Left kidney (tissue), 8 donors: ENCODE results near the gene POGLUT2. TPM values are rescaled to one million over a fixed set of nuclear protein-coding genes. Genes with fewer than 3 reads are reported as not detected.

Experiments used
- DNase-seq: peaks from one replicate; pipeline ENCODE4 v3.0.0-alpha.2; 2013
- long read RNA-seq, 8 donors: transcript quantifications; one replicate each; lab custom pipeline, GENCODE V29; 2026
- polyA plus RNA-seq: library from polyadenylated mRNA; unstranded; fragments of 120-200 nt; gene quantifications from one replicate; pipeline ENCODE4 v1.2.1, GENCODE V29; 2013; ENCODE audit not compliant: insufficient read length

Gene POGLUT2
- 48.2 TPM for polyA plus RNA-seq
- long read RNA-seq, donor 1, transcript KDELC1-201 (10 exons, 2,060 nt) = major isoform, 11 of 11 reads
- long read RNA-seq, donor 1, partial matches to known transcripts = 0 of 11 reads
- long read RNA-seq, donor 1, other reads (novel, unspliced or antisense) = 0 of 11 reads
- long read RNA-seq, donor 2, transcript KDELC1-201 (10 exons, 2,060 nt) = major isoform, 14 of 14 reads
- long read RNA-seq, donor 2, partial matches to known transcripts = 0 of 14 reads
- long read RNA-seq, donor 2, other reads (novel, unspliced or antisense) = 0 of 14 reads
- long read RNA-seq, donor 3, partial matches to known transcripts = 0 of 4 reads
- long read RNA-seq, donor 3, other reads (novel, unspliced or antisense) = 0 of 4 reads
- long read RNA-seq, donor 4 = 0 reads
- long read RNA-seq, donor 5, transcript KDELC1-201 (10 exons, 2,060 nt) = major isoform, 9 of 9 reads
- long read RNA-seq, donor 5, partial matches to known transcripts = 0 of 9 reads
- long read RNA-seq, donor 5, other reads (novel, unspliced or antisense) = 0 of 9 reads
- long read RNA-seq, donor 6, transcript KDELC1-201 (10 exons, 2,060 nt) = major isoform, 13 of 13 reads
- long read RNA-seq, donor 6, partial matches to known transcripts = 0 of 13 reads
- long read RNA-seq, donor 6, other reads (novel, unspliced or antisense) = 0 of 13 reads
- long read RNA-seq, donor 7, transcript KDELC1-201 (10 exons, 2,060 nt) = major isoform, 14 of 19 reads
- long read RNA-seq, donor 7, partial matches to known transcripts = 5 of 19 reads
- long read RNA-seq, donor 7, other reads (novel, unspliced or antisense) = 0 of 19 reads
- long read RNA-seq, donor 8, transcript KDELC1-201 (10 exons, 2,060 nt) = major isoform, 8 of 43 reads
- long read RNA-seq, donor 8, partial matches to known transcripts = 35 of 43 reads
- long read RNA-seq, donor 8, other reads (novel, unspliced or antisense) = 0 of 43 reads

DNA sequence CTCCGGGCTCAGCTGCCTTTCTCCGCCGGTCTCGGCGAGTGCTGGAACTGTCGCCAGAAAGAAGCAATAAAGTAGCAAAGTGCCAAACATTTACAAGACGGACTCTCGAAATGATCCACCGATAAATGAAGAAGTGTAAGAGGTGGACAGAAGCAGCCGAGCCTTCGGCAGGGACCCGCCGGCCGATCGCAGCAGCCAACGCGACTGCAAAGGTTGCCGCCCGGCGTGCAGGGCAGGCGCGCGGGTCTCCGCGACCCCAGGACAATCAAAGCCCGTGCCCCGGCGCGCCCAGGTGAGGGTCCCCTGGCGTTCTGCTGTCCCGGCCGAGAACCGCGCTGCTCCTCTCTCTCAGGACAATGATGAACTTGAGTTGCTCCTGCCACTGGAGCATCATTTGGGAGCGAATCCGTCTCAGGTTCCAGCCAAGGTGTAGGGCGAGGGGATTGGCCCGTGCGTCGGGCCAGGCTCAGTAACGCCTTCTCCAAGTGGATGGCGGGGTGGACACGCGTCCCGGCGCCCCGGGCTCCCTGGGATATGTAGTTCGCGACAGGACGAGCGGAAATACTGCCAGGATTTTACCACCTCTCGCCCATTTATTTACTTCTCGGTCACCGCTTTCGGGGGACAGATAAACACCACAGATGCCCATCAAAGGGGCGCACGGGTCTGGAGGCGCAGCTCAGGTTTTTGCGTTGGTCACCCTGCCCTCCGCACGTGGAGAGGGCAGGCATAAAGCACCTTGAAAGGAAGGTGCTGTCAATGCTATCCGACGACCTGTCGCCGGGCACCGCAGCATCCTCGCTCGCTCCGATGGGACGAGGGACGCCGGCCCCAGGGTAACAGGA, at the start of gene POGLUT2, which contains the start of gene BIVM:
Gene POGLUT2, minus strand, starts transcription at position 396 of the 845 bp plus-strand sequence. Its CDS starts 306 bp downstream, at position 90.
Gene BIVM, plus strand, starts transcription at position 539 of the 845 bp plus-strand sequence. CDS start 8,149 bp downstream, outside the sequence.
- peak; percentile 92 for DNase-seq

DNA sequence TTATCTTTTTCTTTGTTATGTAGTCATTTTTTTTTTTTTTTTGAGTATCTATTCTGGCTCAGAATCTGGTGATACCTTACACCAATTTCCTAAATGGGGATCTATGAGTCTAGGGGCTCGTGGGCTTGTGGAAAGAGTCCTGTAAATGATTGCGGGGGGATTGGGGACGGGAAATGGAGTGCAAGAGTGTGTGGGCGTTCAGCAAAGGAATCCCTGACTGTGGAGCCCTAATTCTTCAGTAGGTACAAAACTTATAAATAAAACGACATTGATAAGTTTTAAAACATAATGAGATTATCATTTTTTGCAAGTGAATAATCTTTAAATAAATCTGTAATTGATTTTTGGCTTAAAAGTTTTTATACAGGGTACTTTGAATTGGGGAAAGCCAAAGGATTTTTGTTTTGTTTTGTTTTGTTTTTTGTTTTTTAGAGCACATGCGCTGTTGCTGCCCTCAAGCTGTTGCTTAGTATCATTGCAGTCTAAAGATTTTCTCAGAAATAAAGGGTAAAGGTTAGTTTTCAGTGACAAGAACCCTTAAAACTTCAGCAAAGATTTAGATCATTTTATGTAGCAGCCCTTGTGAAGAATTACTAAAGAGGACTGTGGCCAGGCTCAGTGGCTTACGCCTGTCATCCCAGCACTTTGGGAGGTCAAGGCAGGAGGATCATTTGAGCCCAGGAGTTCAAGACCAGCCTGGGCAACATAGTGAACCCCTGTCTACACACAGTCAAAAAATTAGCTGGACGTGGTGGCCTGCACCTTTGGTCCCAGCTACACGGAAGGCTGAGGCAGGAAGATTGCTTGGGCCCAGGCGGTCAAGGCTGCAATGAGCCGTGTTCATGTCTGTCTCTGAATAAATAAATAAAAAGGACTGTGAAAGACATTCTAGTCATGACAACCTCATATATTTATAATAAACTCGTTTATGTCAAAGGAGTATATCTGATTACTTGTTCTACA, 48.8 kb upstream of the POGLUT2 start:
- peak; percentile 50 for DNase-seq

DNA sequence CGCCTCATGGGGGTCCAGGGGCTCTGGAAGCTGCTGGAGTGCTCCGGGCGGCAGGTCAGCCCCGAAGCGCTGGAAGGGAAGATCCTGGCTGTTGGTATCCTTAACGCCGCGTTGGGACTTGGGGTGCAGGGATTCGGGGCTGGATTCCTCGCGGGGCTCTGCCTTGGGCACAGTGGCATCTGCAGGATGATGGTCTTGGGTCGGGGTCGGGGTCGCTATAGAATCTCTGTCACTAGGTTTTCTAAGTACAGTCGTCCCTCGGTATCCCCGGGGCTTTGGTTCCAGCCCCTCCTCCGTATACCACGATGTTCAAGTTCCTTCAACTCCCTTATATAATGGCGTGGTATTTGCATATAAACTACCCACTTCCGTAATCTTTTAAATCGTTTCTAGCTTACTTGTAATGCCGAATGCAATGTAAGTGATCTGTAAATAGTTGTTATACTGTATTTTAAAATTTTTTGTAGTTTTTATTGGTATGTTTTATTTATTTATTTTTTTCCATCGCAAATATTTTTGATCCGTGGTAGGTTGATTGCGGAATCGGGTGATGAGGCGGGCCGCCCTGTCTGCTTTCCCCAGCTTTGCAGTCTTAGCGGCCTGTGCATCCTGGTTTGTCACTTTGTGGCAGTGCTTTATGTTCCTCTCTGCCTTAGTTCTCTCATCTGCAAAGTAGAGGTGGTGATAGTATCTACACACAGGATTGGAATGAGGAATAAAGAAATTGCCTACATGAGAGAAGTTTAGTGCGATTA, 47.7 kb upstream of the POGLUT2 start:
- peak; percentile 35 for DNase-seq

DNA sequence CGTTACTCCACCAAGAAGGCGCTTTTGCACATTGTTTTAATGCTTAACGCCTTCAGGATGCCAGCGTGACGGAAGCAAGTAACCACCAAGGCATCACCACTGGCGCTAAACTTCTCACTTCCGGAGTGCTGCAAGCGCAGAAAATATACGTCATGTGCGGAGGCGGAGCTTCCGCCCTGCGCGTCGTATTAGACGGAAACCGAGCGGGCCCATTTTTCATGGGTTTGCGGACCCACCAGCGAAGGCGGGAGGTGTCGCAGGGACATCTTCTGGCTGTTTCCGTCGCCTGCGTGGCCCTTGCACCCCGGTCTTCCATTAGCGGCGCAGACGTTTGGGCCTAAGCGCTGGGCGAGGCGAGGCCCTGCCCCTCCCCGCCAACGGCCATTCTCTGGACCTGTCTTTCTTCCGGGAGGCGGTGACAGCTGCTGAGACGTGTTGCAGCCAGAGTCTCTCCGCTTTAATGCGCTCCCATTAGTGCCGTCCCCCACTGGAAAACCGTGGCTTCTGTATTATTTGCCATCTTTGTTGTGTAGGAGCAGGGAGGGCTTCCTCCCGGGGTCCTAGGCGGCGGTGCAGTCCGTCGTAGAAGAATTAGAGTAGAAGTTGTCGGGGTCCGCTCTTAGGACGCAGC, 47.0 kb upstream of the POGLUT2 start, which contains the start of gene ERCC5:
Gene ERCC5, plus strand, starts transcription at position 403 of the 631 bp plus-strand sequence. CDS start 235 bp downstream, outside the sequence.
- DNase-seq = peak; percentile 95

DNA sequence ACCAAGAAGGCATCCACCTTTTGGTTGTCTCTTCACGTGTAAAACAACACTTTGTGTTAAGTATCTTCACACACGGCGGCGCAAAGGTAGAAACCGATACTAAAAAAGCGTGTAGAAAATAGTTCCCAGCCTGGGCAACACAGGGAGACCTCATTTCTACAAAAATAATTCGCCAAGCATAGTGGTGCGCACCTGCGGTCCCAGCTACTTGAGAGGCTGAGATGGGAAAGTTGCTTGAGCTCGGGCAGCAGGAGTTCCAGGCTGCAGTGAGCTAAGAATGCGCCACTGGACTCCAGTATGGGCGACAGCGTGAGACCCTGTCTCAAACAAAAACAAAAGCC, 46.5 kb upstream of the POGLUT2 start:
- no peak for DNase-seq

DNA sequence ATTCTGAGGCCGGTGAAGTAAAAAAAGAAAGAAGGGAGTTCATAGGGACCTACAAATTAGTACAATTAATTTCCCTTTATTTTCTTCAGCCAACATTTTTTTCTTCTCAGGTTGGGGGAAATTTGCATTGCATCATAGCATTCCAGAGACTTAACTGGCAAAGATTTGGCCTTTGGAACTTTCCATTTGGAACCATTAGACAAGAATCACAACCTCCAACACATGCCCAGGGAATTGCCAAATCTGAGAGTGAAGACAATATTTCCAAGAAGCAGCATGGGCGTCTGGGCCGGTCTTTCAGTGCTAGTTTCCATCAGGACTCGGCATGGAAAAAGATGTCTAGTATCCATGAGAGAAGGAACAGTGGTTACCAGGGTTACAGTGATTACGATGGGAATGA, 40.7 kb upstream of the POGLUT2 start:
- DNase-seq = no peak

DNA sequence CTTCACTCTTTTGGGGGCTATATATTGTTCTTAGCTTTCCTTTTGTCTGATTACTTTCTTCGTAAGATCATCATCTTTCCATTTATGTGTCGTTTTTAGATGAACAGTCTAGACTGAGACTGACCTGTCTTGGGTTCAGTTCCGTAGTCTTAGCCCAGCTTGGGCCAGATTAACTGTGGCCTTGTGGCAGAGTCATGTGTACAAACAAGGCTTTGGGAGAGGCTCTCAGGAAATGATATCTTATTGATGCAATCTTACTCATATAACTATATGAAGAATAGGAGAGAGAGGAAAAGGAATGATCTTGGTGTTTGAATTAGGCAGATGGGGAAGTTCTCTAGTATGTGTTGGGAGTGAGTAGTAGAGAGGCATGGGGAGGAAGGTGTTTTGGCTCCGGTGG, 40.2 kb upstream of the POGLUT2 start:
- no peak for DNase-seq

DNA sequence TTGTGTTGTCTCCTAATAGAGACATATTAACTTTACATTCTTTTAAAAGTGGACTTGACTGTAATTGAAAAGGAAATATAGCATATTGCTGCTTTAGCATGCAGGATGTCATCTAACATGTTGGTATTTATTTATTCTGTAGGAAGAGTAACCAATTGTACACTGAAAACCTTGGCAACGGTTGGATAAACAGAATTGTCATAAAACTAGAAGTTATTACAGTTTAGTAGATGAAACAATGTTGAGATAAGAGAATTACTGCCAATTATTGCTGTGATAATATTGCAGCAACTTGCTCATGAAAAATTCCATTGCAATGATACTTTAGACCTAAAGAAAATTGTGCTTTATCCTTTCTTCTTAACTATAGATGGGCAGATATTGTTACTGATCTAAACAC, 39.5 kb upstream of the POGLUT2 start:
- no peak for DNase-seq

DNA sequence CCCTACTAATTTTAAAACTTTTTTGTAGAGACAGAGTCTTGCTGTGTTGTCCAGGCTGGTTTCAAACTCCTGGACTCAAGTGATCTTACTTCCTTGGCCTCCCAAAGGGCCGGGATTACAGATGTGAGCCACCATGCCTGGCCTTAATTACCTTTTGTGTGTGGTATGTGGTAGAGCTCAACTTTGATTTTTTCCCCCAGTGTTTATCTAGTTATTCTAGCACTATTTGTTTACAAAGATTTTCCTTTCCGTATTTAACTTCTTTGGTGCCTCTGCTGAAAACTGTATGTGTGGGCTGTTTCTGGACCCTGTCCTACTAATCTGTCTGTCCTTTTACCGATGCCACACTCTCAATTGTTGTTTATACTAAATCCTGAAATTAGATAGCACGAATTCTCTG, 37.7 kb upstream of the POGLUT2 start:
- DNase-seq = no peak

DNA sequence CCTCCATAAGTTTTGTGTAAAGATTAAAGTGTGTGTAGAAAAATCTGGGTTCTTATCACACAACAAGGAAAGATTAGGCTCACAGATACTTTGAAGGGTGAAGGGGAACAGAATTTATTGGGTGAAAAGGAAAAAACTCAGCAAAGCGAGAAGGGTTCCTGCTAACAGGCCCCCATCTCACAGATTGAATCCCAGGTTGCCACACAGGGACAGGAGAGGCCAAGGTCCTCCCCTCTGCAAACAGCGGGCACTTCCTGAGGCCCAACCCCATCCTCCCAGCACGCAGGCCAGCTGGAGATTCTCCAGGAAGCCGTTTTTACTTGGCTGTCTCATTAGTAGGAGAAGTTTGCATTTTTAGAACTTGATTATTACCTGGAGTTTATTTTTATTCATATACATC, 31.9 kb upstream of the POGLUT2 start:
- no peak for DNase-seq

DNA sequence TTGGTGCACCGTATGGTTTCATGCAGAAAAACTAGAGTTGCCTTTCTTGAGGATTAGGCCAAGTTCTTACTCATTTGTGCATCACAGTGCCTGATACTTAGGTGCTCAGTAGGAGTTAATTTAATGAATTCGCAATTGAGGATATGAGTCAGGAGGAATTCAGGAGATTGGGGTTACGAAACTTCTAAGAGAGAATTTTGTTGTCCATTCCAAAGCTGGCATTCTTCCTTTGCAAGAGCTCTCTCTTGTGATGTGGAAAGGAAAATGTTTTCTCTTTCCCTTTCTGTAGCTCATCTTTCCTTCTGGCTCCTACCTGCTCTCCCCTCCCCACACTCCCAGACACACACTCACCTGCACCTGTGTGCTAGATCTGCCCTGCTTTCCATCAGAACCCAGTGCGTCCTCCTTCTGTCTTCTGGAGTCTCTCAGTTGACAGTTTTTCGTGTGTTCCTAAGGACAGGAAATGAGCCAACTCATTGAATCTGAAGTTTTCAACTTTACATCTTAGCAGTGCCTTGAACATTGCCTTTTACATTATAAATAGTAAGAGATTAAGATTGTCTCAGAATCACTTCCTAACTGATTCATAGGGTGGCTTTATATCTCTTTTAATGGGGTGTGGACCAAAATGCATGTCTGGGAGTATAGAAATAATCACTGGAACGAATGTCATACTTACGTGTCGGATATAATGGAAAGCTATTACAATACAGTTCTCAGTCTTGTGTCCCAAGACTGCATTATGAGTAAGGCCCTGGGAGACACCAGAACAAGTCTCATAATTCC, 27.3 kb upstream of the POGLUT2 start:
- no peak for DNase-seq

DNA sequence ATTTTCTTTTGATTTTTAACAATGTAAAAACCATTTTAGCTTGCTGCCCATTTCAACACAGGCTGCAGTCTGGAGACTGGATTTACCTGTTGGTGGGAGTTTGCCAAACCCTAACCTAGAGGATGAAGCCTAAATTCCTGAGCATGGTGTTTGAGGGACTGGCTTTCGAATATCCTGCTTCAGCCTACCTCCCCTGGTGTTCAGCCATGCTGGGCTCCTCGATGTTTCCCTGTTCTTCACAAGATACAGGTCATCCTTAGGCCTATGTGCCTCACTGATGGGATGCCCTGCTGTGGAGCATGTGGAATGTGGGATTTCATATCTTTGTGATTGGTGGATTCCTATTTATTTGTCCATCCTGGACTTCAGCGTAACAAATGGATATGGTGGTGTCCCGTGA, 26.6 kb upstream of the POGLUT2 start:
- DNase-seq = no peak

DNA sequence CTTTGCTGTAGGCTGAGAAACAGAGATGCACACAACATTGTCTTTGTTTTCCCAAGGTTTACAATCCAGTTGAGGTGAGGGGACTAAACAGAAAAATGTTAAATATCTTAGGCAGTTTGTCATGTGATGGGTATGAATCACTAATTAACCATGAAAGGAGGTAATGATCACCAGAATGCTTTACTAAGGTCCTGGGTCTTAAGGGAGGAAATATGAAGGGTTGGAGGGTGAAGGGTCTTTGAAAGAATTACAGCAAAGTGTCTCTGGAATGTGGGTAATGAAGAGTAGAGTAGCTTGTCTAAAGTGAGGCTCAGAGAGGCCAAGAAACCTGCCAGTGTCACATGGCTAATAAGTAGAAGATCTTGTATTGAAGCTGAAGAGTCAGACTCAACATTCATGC, 19.1 kb upstream of the POGLUT2 start:
- DNase-seq = peak; percentile 15

DNA sequence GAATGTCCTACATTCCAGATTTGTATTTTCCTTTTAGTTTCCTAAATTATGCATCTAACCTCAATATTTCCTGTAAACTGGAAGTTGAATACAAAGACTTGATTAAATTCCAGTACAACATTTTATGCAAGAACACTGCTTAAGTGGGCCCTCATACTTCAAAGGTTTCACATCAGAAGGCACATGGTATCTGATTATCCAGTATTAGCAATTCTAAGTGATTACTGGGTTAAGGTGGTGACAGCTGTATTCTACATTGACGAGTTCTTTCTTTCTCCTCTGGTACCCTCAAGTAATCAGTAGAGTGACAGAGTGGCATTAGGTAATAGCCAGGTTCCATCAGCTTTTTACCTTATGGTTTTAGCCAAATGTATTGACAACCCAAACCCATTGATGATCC, 18.5 kb upstream of the POGLUT2 start:
- DNase-seq = no peak

DNA sequence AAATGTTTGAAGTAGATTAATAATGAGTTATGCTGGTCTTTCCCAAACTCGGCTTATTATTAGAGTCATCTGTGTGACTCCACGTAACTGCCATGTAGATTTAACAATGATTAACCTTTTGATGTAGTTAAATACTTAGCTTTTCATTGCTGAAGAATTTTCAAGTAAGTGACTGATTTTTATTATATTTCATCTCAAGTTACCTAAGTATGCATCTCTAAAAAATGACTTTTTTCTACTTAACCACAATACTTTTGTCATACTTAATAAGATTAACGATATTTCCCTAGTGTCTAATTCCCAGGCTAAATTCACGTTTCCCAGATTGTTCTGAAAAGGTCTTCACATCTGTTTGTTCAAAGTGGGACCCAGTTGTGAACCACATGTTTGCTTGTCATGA, 17.9 kb upstream of the POGLUT2 start:
- no peak for DNase-seq

DNA sequence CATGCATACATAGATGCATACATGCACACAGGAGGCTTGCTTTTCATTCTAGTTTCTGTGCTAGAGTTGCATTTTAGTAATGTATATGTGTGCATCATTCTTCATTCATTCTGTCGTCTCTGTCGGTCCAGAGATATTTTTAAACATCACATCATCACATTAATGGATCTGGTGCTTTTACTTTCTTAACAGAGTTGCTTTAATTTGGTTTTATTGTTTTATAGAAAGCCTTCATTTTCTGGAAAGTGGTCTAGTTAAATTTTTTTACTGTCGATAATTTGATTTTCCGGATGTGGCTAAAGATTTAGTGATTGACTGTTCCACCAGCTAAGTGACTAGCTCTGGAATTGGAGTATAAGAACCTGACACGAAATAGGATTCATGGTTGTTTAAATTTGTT, 17.0 kb upstream of the POGLUT2 start:
- no peak for DNase-seq

DNA sequence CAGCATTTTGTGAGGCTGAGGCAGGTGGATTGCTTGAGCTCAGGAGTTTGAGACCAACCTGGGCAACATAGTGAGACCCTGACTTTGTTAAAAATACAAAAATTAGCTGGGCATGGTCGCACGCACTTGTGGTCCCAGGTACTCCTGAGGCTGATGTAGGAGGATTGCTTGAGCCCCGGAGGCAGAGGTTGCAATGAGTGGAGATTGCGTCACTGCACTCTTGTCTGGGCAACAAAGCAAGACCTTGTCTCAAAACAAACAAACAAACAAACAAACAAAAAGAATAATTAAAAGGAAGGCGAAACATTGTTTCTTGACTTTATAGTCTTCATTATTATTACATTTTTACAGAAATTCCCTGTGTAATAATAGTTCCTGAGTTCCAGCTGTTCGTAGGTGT, 16.0 kb upstream of the POGLUT2 start:
- DNase-seq = no peak

DNA sequence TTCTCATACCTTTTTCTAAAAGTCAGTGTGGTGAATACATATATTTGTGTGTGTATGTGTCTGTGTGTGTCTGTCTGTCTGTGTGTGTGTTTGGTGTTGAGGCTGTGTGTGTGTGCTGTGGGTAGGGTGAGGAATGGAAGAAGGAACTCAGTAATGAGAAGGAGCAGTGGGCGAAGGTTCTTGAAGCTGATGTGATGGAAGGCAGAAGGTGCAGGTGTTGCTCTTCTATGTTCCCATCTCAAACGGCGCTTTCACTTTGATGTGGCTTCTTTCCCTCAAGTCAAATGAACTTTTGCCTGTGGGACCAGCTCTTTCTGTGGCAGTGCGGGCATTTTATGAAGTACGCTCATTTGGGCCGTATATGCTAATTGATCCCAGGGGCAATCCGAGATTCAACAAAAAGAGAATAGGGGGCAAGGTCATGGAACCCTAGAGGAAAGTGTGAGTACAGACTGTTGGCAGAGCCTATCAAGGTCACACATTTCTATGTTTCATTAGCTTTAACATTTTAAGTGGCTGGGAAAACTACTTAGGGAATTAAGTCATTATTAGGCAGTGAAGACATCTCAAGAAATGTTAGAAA, 15.3 kb upstream of the POGLUT2 start:
- no peak for DNase-seq
